ENCODE results near the gene ISL2. TPM values are rescaled to one million over a fixed set of nuclear protein-coding genes. Genes with fewer than 3 reads are reported as not detected.

ISL2 gene
- total RNA-seq, 4 donors from 2014 or later = 1.3 to 1.4 TPM; not detected in 2

DNA sequence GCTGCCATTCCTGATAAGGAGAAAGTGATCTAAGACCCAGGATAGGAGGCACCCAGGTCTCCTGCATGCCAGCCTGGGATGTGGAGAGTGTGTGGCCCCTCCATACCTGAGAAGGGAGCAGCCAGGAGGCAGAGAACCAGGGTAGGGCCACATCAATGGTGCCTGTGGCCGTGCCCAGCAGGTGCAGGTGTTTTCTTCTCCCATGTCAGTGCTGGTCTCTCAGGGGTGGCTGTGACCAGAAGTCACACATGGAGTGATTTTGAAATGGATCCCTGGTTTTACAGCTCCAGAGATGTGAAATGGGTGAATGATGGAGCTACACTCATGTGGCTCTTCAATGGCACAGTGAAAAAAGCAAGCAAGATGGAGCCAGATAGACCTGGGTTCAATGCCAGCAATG, 3.3 kb upstream of the ISL2 start:
- Histone ChIP-seq H3K36me3 (no peaks in the 10 kb centered on the region), H3K4me3 (no peak overlapping the region), H3K27me3 (peaks cover 62% of the 10 kb centered on the region), H3K4me1 (peaks cover 4 to 33% (median 27%) of the 10 kb centered on the region in 4 donors), H3K9me3 (no peaks in the 10 kb centered on the region), H3K27ac (no peak overlapping the region)
- in situ Hi-C loops (cut with MboI; ENCODE audit: low pct_ligation_motif_present in 1 of 4, low pct_unique_long_range_greater_than_20kb in 1 of 4, low sequenced_read_pairs in 3 of 4) (loop anchor here in 1 of 4 donors (25.0 kb wide), 1 partner anchor 146 kb away; no protein-coding TSS in a partner anchor), intact Hi-C loops (cut with DNase I; ENCODE audit: low total_unique reads) (loop anchor here (10.0 kb wide), 1 partner anchor 139 kb away; no protein-coding TSS in a partner anchor)
- TF ChIP-seq EP300 (IDR thresholded peaks at IDR 0.05; ENCODE audit: low read depth) = no peak
- no peak for TF ChIP-seq POLR2AphosphoS5 (IDR thresholded peaks at IDR 0.05)
- no peak for TF ChIP-seq POLR2A (IDR thresholded peaks at IDR 0.05)
- TF ChIP-seq, protein P1, sequence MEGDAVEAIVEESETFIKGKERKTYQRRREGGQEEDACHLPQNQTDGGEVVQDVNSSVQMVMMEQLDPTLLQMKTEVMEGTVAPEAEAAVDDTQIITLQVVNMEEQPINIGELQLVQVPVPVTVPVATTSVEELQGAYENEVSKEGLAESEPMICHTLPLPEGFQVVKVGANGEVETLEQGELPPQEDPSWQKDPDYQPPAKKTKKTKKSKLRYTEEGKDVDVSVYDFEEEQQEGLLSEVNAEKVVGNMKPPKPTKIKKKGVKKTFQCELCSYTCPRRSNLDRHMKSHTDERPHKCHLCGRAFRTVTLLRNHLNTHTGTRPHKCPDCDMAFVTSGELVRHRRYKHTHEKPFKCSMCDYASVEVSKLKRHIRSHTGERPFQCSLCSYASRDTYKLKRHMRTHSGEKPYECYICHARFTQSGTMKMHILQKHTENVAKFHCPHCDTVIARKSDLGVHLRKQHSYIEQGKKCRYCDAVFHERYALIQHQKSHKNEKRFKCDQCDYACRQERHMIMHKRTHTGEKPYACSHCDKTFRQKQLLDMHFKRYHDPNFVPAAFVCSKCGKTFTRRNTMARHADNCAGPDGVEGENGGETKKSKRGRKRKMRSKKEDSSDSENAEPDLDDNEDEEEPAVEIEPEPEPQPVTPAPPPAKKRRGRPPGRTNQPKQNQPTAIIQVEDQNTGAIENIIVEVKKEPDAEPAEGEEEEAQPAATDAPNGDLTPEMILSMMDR (IDR thresholded peaks at IDR 0.05) = no peak
- 80 to 100% methylated on average over 1 of the region's 1 CpG for WGBS, 2 donors (ENCODE audit: low coverage in 1 of 2)
- DNase-seq = no peak

DNA sequence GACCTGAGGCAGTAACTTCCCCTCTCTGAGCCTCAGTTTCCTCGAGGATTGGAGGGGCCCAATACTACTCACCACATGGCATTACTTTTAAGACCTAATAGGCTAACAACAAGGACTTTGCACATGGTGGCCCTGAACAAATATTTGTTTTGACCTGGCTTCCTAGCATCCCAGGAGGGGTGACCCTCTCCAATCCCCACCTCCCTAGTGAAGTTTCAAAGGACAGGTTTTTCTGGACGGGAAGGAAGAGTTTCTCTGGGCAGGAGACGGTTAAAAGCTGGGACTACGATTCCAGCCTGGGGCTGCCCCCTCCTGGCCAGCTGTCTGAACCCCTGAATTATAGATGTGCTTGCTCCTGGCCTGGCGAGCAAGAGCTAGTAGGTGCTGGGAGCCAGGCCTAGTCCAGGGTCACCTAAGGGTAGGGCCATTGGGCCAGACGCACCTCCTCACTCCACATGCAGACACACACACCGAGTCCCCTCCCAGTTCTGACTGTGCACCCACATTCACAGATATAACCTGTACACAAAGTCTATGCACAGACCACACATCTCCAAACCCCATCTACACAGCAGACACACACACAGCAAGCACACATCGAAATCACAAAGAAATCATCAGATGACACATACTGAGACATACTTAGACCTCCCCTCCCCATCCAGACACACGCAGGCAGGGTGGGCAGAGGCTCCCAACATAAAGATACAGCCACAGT, 2.7 kb upstream of the ISL2 start:
- in situ Hi-C loops (cut with MboI; ENCODE audit: low pct_ligation_motif_present in 1 of 4, low pct_unique_long_range_greater_than_20kb in 1 of 4, low sequenced_read_pairs in 3 of 4) (loop anchor here in 1 of 4 donors (25.0 kb wide), 1 partner anchor 147 kb away; no protein-coding TSS in a partner anchor), intact Hi-C loops (cut with DNase I; ENCODE audit: low total_unique reads) (loop anchor here (10.0 kb wide), 1 partner anchor 139 kb away; no protein-coding TSS in a partner anchor)
- TF ChIP-seq EP300 (IDR thresholded peaks at IDR 0.05; ENCODE audit: low read depth) = no peak
- no peak for TF ChIP-seq POLR2A (IDR thresholded peaks at IDR 0.05)
- TF ChIP-seq, protein P1 (IDR thresholded peaks at IDR 0.05) = no peak
- no peak for TF ChIP-seq POLR2AphosphoS5 (IDR thresholded peaks at IDR 0.05)
- no peak overlapping the region for H3K4me3 ChIP-seq
- H3K4me1 ChIP-seq = peaks cover 4 to 38% (median 30%) of the 10 kb centered on the region in 4 donors
- no peaks in the 10 kb centered on the region for H3K9me3 ChIP-seq
- no peaks in the 10 kb centered on the region for H3K36me3 ChIP-seq
- no peak overlapping the region for H3K27ac ChIP-seq
- 48% methylated on average over 9 of the region's 9 CpGs; no CpG with 5 or more reads in 1 of the 2 donors for WGBS, 2 donors (ENCODE audit: low coverage in 1 of 2)
- peaks cover 68% of the 10 kb centered on the region for H3K27me3 ChIP-seq
- DNase-seq = no peak

DNA sequence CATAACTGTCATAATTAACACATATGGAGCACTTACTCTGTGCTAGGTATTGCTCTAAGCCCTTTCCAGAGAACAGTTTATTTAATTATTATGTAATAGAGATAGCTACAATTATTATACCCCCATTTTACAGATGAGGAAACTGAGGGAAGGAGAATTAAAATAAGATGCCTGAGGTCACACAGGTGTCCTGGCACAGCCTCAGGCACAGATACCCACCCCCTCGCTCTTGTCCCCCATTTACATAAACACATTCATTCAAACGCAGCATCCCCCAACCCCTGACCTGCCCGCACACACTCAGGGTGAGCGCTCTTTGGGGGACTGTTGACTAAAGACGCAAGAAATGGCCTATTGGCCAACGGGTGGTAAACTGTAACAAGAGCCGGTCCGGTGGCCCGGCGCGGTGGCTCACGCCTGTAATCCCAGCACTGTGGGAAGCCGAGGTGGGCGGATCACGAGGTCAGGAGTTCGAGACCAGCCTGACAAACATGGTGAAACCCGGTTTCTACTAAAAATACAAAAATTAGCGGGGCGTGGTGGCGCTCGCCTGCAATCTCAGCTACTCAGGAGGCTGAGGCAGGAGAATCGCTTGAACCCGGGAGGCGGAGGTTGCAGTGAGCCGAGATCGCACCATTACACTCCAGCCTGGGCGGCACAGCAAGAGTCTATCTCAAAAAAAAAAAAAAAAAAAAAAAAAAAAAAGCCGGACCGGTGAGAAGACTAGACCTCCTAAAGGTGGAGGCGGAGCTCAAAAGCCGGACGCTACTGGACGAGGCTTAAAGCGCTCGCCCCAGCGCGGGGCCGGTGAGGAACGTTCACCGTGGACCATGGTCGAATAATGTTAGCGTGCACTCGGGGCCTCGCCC, 1.9 kb upstream of the ISL2 start:
- 42 to 45% methylated on average over 5 to 44 of the region's 44 CpGs for WGBS, 2 donors (ENCODE audit: low coverage in 1 of 2)
- in situ Hi-C loops (cut with MboI; ENCODE audit: low pct_ligation_motif_present in 1 of 4, low pct_unique_long_range_greater_than_20kb in 1 of 4, low sequenced_read_pairs in 3 of 4) (loop anchor here in 1 of 4 donors (25.0 kb wide), 1 partner anchor 147 kb away; no protein-coding TSS in a partner anchor), intact Hi-C loops (cut with DNase I; ENCODE audit: low total_unique reads) (loop anchor here (10.0 kb wide), 1 partner anchor 140 kb away; no protein-coding TSS in a partner anchor)
- Histone ChIP-seq H3K27ac (peak overlapping the region in 2 of 4 donors; percentile 53 to 62), H3K4me1 (peaks cover 4 to 46% (median 34%) of the 10 kb centered on the region in 4 donors), H3K9me3 (no peaks in the 10 kb centered on the region), H3K27me3 (peaks cover 74% of the 10 kb centered on the region), H3K4me3 (peak overlapping the region in 1 of 4 donors; percentile 56), H3K36me3 (no peaks in the 10 kb centered on the region)
- DNase-seq = no peak
- TF ChIP-seq, protein P1 (IDR thresholded peaks at IDR 0.05) = no peak
- TF ChIP-seq EP300 (IDR thresholded peaks at IDR 0.05; ENCODE audit: low read depth) = no peak
- no peak for TF ChIP-seq POLR2AphosphoS5 (IDR thresholded peaks at IDR 0.05)
